ENCODE measurements around the gene BLOC1S2.
"Not testable (repeated sequence)": the region's sequence is repeated elsewhere in the genome, so short reads cannot be mapped to it uniquely, and the experiment has no call there.

Gene BLOC1S2

GRCh38 chr10:100286051-100287033, at the start of gene BLOC1S2:
Gene BLOC1S2, minus strand, starts transcription at chr10:100286680. Its CDS starts 21 bp downstream, at chr10:100286659.
- DNase-seq = peak; percentile 85

GRCh38 chr10:100334762-100335161, 48.3 kb upstream of the BLOC1S2 start:
- no peak for DNase-seq

GRCh38 chr10:100333661-100334440, 47.4 kb upstream of the BLOC1S2 start:
- DNase-seq = no peak

- no peak for DNase-seq
These were observed 46.6 kb upstream of the BLOC1S2 start for GRCh38 chr10:100333106-100333505.

- no peak for DNase-seq
These were observed 43.6 kb upstream of the BLOC1S2 start, which contains the start of gene PKD2L1 for GRCh38 chr10:100330079-100330478. Gene PKD2L1, minus strand, starts transcription at chr10:100330228. Its CDS starts 125 bp downstream, at chr10:100330103.

GRCh38 chr10:100328198-100328597, 41.7 kb upstream of the BLOC1S2 start:
- no peak for DNase-seq

- DNase-seq = no peak
These were observed 41.2 kb upstream of the BLOC1S2 start for GRCh38 chr10:100327718-100328009.

- no peak for DNase-seq
These were observed 40.7 kb upstream of the BLOC1S2 start for GRCh38 chr10:100327007-100327717.

- DNase-seq = no peak
These were observed 38.7 kb upstream of the BLOC1S2 start for GRCh38 chr10:100325158-100325557.

- no peak for DNase-seq
These were observed 33.4 kb upstream of the BLOC1S2 start for GRCh38 chr10:100319707-100320402.

- DNase-seq = no peak
These were observed 31.7 kb upstream of the BLOC1S2 start for GRCh38 chr10:100318207-100318606.

GRCh38 chr10:100315615-100316014, 29.1 kb upstream of the BLOC1S2 start:
- DNase-seq = no peak

- no peak for DNase-seq
These were observed 24.8 kb upstream of the BLOC1S2 start for GRCh38 chr10:100311298-100311697.

- DNase-seq = no peak
These were observed 21.2 kb upstream of the BLOC1S2 start for GRCh38 chr10:100307684-100308083.

- DNase-seq = no peak
These were observed 20.4 kb upstream of the BLOC1S2 start for GRCh38 chr10:100306861-100307260.

GRCh38 chr10:100304414-100304813, 17.9 kb upstream of the BLOC1S2 start:
- DNase-seq = no peak

- no peak for DNase-seq
These were observed 17.3 kb upstream of the BLOC1S2 start for GRCh38 chr10:100303724-100304319.

GRCh38 chr10:100301123-100301522, 14.6 kb upstream of the BLOC1S2 start:
- DNase-seq = not testable (repeated sequence)

GRCh38 chr10:100297242-100297641, 10.8 kb upstream of the BLOC1S2 start:
- DNase-seq = no peak

GRCh38 chr10:100293066-100293465, 6.6 kb upstream of the BLOC1S2 start:
- DNase-seq = no peak

GRCh38 chr10:100292300-100292699, 5.8 kb upstream of the BLOC1S2 start:
- not testable (repeated sequence) for DNase-seq

- no peak for DNase-seq
These were observed 4.9 kb upstream of the BLOC1S2 start for GRCh38 chr10:100291356-100291755.

Measured in activated naive CD4-positive, alpha-beta T cell treated with anti-CD3 and anti-CD28 coated beads, Interleukin-2, amount 50 U/mL, for 16 hours (primary cell).